Measurements from ENCODE around the gene PEX6.
A peak's percentile ranks its signal among the peaks of the same experiment; 100 is the strongest.

Gene PEX6

DNA sequence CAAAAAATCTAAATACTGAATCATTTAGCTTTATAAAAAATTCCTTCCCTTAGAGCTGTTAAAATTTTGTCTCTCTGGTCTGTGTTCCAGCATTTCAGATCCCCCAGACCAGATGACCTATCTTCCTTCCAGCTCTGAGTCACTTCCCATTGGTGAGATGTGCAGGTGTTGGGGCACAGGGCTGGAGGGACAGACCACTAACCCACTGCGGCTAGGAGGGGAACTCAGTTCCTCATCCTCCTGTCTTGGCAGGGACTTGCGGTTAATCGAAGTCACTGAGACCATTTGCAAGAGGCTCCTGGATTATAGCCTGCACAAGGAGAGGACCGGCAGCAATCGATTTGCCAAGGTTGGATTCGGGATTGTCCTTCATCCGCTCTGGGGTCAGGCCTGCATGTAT is 43.7 kb downstream of the PEX6 start:
- Histone ChIP-seq H2AFZ (ENCODE audit: low read depth, low read length) (no peak overlapping the region), H3K4me2 (ENCODE audit: insufficient read depth, low read length) (no peak overlapping the region), H3K9ac (ENCODE audit: low read depth, low read length) (no peak overlapping the region), H3K4me1 (ENCODE audit: insufficient read depth, low read length) (peaks cover 30% of the 10 kb centered on the region), H3K27ac (ENCODE audit: low read length) (no peak overlapping the region), H3K79me2 (ENCODE audit: insufficient read depth, low read length) (peaks cover 59% of the 10 kb centered on the region), H3K27me3 (ENCODE audit: insufficient read depth, low read length, poor library complexity) (no peaks in the 10 kb centered on the region), H3K36me3 (ENCODE audit: insufficient read depth, low read length) (peaks cover 93% of the 10 kb centered on the region), H3K4me3 (ENCODE audit: low read depth in 1 of 2, low read length in 2 of 2) (no peak overlapping the region), H3K9me3 (ENCODE audit: insufficient read depth, low read length, severe bottlenecking) (no peaks in the 10 kb centered on the region), H4K20me1 (ENCODE audit: insufficient read depth, low read length) (peaks cover 52% of the 10 kb centered on the region)
- ATAC-seq (ENCODE audit: insufficient read depth, low read depth) (no peak), DNase-seq (no peak)
- no peak for TF ChIP-seq CTCF (IDR thresholded peaks at IDR 0.05; ENCODE audit: borderline replicate concordance, extremely low read depth, low read length, poor library complexity, severe bottlenecking)
- TF ChIP-seq EZH2 (IDR thresholded peaks at IDR 0.05; ENCODE audit: borderline replicate concordance, low read depth, low read length, severe bottlenecking), result no peak

DNA sequence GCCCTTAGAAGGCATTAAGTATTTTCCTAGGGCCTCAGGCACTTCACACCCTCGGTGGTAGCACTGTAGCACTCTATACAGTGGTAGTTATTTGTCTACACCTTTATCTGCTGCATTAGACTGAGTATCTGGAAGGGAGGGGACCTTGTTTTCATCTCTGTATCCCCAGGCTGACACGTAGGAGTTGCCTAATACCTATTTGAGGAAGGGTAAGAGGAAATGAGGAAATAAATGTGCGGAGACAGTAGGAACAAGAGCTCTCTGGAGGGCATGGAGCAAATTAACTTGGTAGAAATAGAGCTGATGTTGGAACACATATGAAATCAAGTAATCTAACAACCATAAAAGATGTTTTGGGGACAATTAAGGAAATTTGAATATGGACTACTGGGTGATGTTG is 45.8 kb downstream of the PEX6 start:
- peak overlapping the region; percentile 41 for H3K4me2 ChIP-seq (ENCODE audit: insufficient read depth, low read length)
- H3K27me3 ChIP-seq (ENCODE audit: insufficient read depth, low read length, poor library complexity), result no peaks in the 10 kb centered on the region
- H4K20me1 ChIP-seq (ENCODE audit: insufficient read depth, low read length), result peaks cover 40% of the 10 kb centered on the region
- TF ChIP-seq CTCF (IDR thresholded peaks at IDR 0.05; ENCODE audit: borderline replicate concordance, extremely low read depth, low read length, poor library complexity, severe bottlenecking) (no peak), EZH2 (IDR thresholded peaks at IDR 0.05; ENCODE audit: borderline replicate concordance, low read depth, low read length, severe bottlenecking) (no peak)
- H3K27ac ChIP-seq (ENCODE audit: low read length), result no peak overlapping the region
- H3K4me1 ChIP-seq (ENCODE audit: insufficient read depth, low read length), result peaks cover 36% of the 10 kb centered on the region
- no peak overlapping the region for H3K9ac ChIP-seq (ENCODE audit: low read depth, low read length)
- no peak overlapping the region for H3K4me3 ChIP-seq (ENCODE audit: low read depth in 1 of 2, low read length in 2 of 2)
- peaks cover 74% of the 10 kb centered on the region for H3K36me3 ChIP-seq (ENCODE audit: insufficient read depth, low read length)
- no peak overlapping the region for H2AFZ ChIP-seq (ENCODE audit: low read depth, low read length)
- H3K9me3 ChIP-seq (ENCODE audit: insufficient read depth, low read length, severe bottlenecking), result no peaks in the 10 kb centered on the region
- ATAC-seq (ENCODE audit: insufficient read depth, low read depth), result no peak
- peaks cover 65% of the 10 kb centered on the region for H3K79me2 ChIP-seq (ENCODE audit: insufficient read depth, low read length)
- no peak for DNase-seq

DNA sequence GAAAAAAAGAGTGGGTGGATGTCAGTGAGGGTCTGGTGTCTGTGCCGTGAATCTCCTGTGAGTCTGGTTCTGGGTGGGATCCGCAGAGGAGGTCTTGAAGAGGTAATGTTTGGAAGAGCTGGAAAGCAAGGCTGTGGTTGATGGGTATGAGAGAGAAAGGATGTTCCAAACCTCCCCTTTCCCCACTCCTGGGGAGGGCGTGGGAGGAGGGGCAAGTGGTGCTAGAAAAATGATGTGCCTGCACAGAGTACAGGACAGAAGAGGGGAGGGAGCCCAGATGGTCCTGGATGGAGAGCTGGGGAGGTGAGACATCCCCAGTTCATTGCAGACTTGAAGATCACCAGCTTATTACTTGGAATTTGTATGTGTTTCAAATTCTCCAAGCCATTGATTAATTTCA is 46.6 kb downstream of the PEX6 start:
- Histone ChIP-seq H3K27me3 (ENCODE audit: insufficient read depth, low read length, poor library complexity) (no peaks in the 10 kb centered on the region), H3K79me2 (ENCODE audit: insufficient read depth, low read length) (peaks cover 65% of the 10 kb centered on the region), H3K36me3 (ENCODE audit: insufficient read depth, low read length) (peaks cover 66% of the 10 kb centered on the region), H4K20me1 (ENCODE audit: insufficient read depth, low read length) (peaks cover 34% of the 10 kb centered on the region), H3K4me3 (ENCODE audit: low read depth in 1 of 2, low read length in 2 of 2) (0 out of 4 replicates have a peak overlapping the region, but pooled peaks of 1 of the 2 experiments have one; percentile 14), H3K9ac (ENCODE audit: low read depth, low read length) (peak overlapping the region; percentile 15; the same call in 1 of the 2 replicates), H3K27ac (ENCODE audit: low read length) (peak overlapping the region; percentile 25; the same call in 1 of the 2 replicates), H2AFZ (ENCODE audit: low read depth, low read length) (no peak overlapping the region), H3K9me3 (ENCODE audit: insufficient read depth, low read length, severe bottlenecking) (no peaks in the 10 kb centered on the region), H3K4me2 (ENCODE audit: insufficient read depth, low read length) (peak overlapping the region; percentile 41), H3K4me1 (ENCODE audit: insufficient read depth, low read length) (peaks cover 40% of the 10 kb centered on the region)
- DNase-seq (no peak), ATAC-seq (ENCODE audit: insufficient read depth, low read depth) (no peak)
- TF ChIP-seq CTCF (IDR thresholded peaks at IDR 0.05; ENCODE audit: borderline replicate concordance, extremely low read depth, low read length, poor library complexity, severe bottlenecking) (no peak), EZH2 (IDR thresholded peaks at IDR 0.05; ENCODE audit: borderline replicate concordance, low read depth, low read length, severe bottlenecking) (no peak)

Data from DND-41 (cell line).